H1 (cell line): Measurements from ENCODE around the gene CNGA2. TPM values are rescaled to one million over a fixed set of nuclear protein-coding genes. Genes with fewer than 3 reads are reported as not detected.

ENCODE experiments used
- CTCF ChIA-PET: fragments of 300-600 bp; sonication (Branson Sonifier 250); formaldehyde crosslinking; loops from one replicate; lab custom pipeline; 2021; ENCODE audit not compliant: partially characterized antibody; lab: Charles Lee
- POLR2A ChIA-PET: fragments of 300-600 bp; sonication (Branson Sonifier 250); formaldehyde crosslinking; loops from one replicate; lab custom pipeline; 2021; ENCODE audit warnings: inconsistent platforms; ENCODE audit not compliant: partially characterized antibody; lab: Charles Lee
- DNase-seq, 2 experiments: peaks; one replicate each; pipeline versions ENCODE4 v3.0.0 to v3.0.0-alpha.2; 2010 to 2022; ENCODE audit warnings: low spot score in 2 of 2, low read depth in 1 of 2, mixed read lengths in 1 of 2
- FAIRE-seq: peaks from 2 replicates; lab custom pipeline; 2011; peaks lifted over from hg19 to GRCh38; lab: Jason Lieb, UNC
- H2AFZ ChIP-seq: 2 replicates; pipeline ENCODE4 v1.8.1; 2012; ENCODE audit warnings: low read length, inconsistent platforms
- H2AK5ac ChIP-seq: 2 replicates; pipeline ENCODE4 v1.6.1; 2013; ENCODE audit warnings: low read depth, low read length
- H2BK120ac ChIP-seq: replicated peaks from 2 replicates; pipeline ENCODE3; 2013; ENCODE audit warnings: low read depth, low read length, inconsistent platforms
- H2BK12ac ChIP-seq: 2 replicates; pipeline ENCODE4 v1.6.1; 2013; ENCODE audit warnings: low read depth, low read length
- H2BK15ac ChIP-seq: 2 replicates; pipeline ENCODE4 v1.6.1; 2013; ENCODE audit warnings: low read length
- H2BK20ac ChIP-seq: 2 replicates; pipeline ENCODE4 v1.6.1; 2013; ENCODE audit warnings: low read length
- H2BK5ac ChIP-seq: 2 replicates; pipeline ENCODE4 v1.6.1; 2013; ENCODE audit warnings: low read depth, low read length
- H3K14ac ChIP-seq: 2 replicates; pipeline ENCODE4 v1.6.1; 2013; ENCODE audit warnings: inconsistent platforms; ENCODE audit not compliant: insufficient read length
- H3K18ac ChIP-seq: 2 replicates; pipeline ENCODE4 v1.6.1; 2013; ENCODE audit warnings: low read length; ENCODE audit errors: extremely low read depth
- H3K23ac ChIP-seq: 2 replicates; pipeline ENCODE4 v1.6.1; 2013; ENCODE audit warnings: inconsistent platforms; ENCODE audit not compliant: insufficient read length
- H3K23me2 ChIP-seq: 2 replicates; pipeline ENCODE4 v1.6.1; 2013; ENCODE audit warnings: low read depth, low read length
- H3K27ac ChIP-seq: 2 replicates; pipeline ENCODE4 v1.6.1; 2011; ENCODE audit warnings: low read depth, low read length, inconsistent platforms
- H3K27me3 ChIP-seq, 4 experiments: replicated peaks in 1 of 4; 1 replicate in 1 of 4; 2 replicates in 3 of 4; pipeline versions ENCODE4 v1.6.1 to v1.8.1; 2011 to 2013; ENCODE audit warnings: low read length in 3 of 4, mild to moderate bottlenecking in 3 of 4, inconsistent platforms in 2 of 4, mixed read lengths in 2 of 4, moderate library complexity in 1 of 4; ENCODE audit not compliant: control insufficient read depth in 3 of 4, insufficient read depth in 3 of 4; ENCODE audit errors: extremely low read depth in 1 of 4
- H3K36me3 ChIP-seq, 4 experiments: 2 replicates each; pipeline versions ENCODE4 v1.6.1 to v1.8.1; 2011 to 2013; ENCODE audit warnings: mild to moderate bottlenecking in 4 of 4, low read length in 3 of 4, moderate library complexity in 2 of 4, control low read depth in 1 of 4, inconsistent platforms in 1 of 4; ENCODE audit not compliant: insufficient read depth in 4 of 4, control insufficient read depth in 2 of 4
- H3K4ac ChIP-seq: replicated peaks from 2 replicates; pipeline ENCODE3; 2013; ENCODE audit warnings: low read length, low read depth, mixed read lengths, inconsistent platforms; ENCODE audit not compliant: insufficient read length
- H3K4me1 ChIP-seq, 4 experiments: replicated peaks in 1 of 4; 1 replicate in 1 of 4; 2 replicates in 3 of 4; pipeline versions ENCODE4 v1.6.1 to v1.8.1; 2011 to 2013; ENCODE audit warnings: low read length in 3 of 4, inconsistent platforms in 2 of 4, mixed read lengths in 1 of 4; ENCODE audit not compliant: insufficient read depth in 4 of 4, control insufficient read depth in 3 of 4
- H3K4me2 ChIP-seq, 2 experiments: 2 replicates each; pipeline versions ENCODE4 v1.6.1 to v1.8.1; 2011 to 2013; ENCODE audit warnings: low read depth in 2 of 2, low read length in 2 of 2, control low read depth in 1 of 2, inconsistent platforms in 1 of 2, mild to moderate bottlenecking in 1 of 2; ENCODE audit not compliant: insufficient read depth in 1 of 2
- H3K4me3 ChIP-seq, 4 experiments: fragments of 200-600, 300-600 bp in 1 of 4; sonication (generic), shearing (Covaris generic), sonication (Bioruptor Twin) in 1 of 4; 2 replicates each; pipeline versions ENCODE4 v1.5.1 to v1.8.1; 2011 to 2016; ENCODE audit warnings: low read length in 4 of 4, low read depth in 3 of 4, control low read depth in 2 of 4, inconsistent platforms in 2 of 4, mild to moderate bottlenecking in 2 of 4, mixed read lengths in 1 of 4, moderate library complexity in 1 of 4; ENCODE audit not compliant: insufficient read depth in 2 of 4; ENCODE audit errors: extremely low read depth in 1 of 4
- H3K56ac ChIP-seq: replicated peaks from 2 replicates; pipeline ENCODE3; 2013; ENCODE audit warnings: low read depth, mild to moderate bottlenecking, mixed read lengths, low read length, inconsistent platforms; ENCODE audit not compliant: insufficient read length
- H3K79me1 ChIP-seq: 2 replicates; pipeline ENCODE4 v1.6.1; 2013; ENCODE audit warnings: low read depth, low read length, control low read depth
- H3K79me2 ChIP-seq, 2 experiments: 2 replicates each; pipeline versions ENCODE4 v1.6.1 to v1.8.1; 2012 to 2013; ENCODE audit warnings: low read length in 2 of 2, mild to moderate bottlenecking in 2 of 2, inconsistent platforms in 1 of 2; ENCODE audit not compliant: insufficient read depth in 2 of 2, control insufficient read depth in 1 of 2
- H3K9ac ChIP-seq, 4 experiments: replicated peaks in 1 of 4; 1 replicate in 1 of 4; 2 replicates in 3 of 4; pipeline versions ENCODE4 v1.6.1 to v1.8.1; 2011 to 2013; ENCODE audit warnings: low read depth in 3 of 4, low read length in 3 of 4, control low read depth in 2 of 4, mild to moderate bottlenecking in 2 of 4, moderate library complexity in 2 of 4, inconsistent platforms in 1 of 4; ENCODE audit errors: extremely low read depth in 1 of 4
- H3K9me3 ChIP-seq, 2 experiments: 2 replicates each; pipeline versions ENCODE4 v1.6.1 to v1.8.1; 2012 to 2013; ENCODE audit warnings: mild to moderate bottlenecking in 2 of 2, moderate library complexity in 2 of 2, control low read depth in 1 of 2, inconsistent platforms in 1 of 2, low read depth in 1 of 2, low read length in 1 of 2, mixed read lengths in 1 of 2; ENCODE audit not compliant: insufficient read depth in 2 of 2
- H4K20me1 ChIP-seq, 2 experiments: replicated peaks in 1 of 2; 2 replicates each; pipeline versions ENCODE3 to v1.8.1; 2011 to 2013; ENCODE audit warnings: inconsistent platforms in 2 of 2, low read length in 2 of 2, mild to moderate bottlenecking in 1 of 2; ENCODE audit not compliant: insufficient read depth in 2 of 2, control insufficient read depth in 1 of 2
- H4K5ac ChIP-seq: 2 replicates; pipeline ENCODE4 v1.6.1; 2013; ENCODE audit warnings: low read length, low read depth, mixed read lengths, inconsistent platforms; ENCODE audit not compliant: insufficient read length
- H4K8ac ChIP-seq: 2 replicates; pipeline ENCODE4 v1.8.0; 2013; ENCODE audit warnings: mild to moderate bottlenecking, moderate library complexity, low read length, inconsistent platforms; ENCODE audit not compliant: insufficient read depth; ENCODE audit errors: extremely low read depth
- H4K91ac ChIP-seq: replicated peaks from 2 replicates; pipeline ENCODE3; 2013; ENCODE audit warnings: low read length, mixed read lengths, inconsistent platforms; ENCODE audit not compliant: insufficient read length
- CBX5 ChIP-seq: fragments of 300-800, 300-1000 bp; sonication (generic); IDR thresholded peaks from 2 replicates; pipeline ENCODE4 v1.7.1; 2016; ENCODE audit warnings: antibody characterized with exemption, low read length, low read depth
- CBX8 ChIP-seq: fragments of 300-800, 300-1000 bp; sonication (generic); IDR thresholded peaks from 2 replicates; pipeline ENCODE4 v1.7.1; 2016; ENCODE audit warnings: low read depth, low read length, borderline replicate concordance
- CEBPB ChIP-seq: IDR thresholded peaks from 2 replicates; pipeline ENCODE4 v1.6.1; 2012; ENCODE audit warnings: low read depth, low read length
- CREB1 ChIP-seq: IDR thresholded peaks from 2 replicates; pipeline ENCODE4 v1.6.1; 2012; ENCODE audit warnings: inconsistent platforms
- E2F6 ChIP-seq: IDR thresholded peaks from 2 replicates; pipeline ENCODE4 v1.6.1; 2012; ENCODE audit warnings: inconsistent platforms
- JUND ChIP-seq: IDR thresholded peaks from 2 replicates; pipeline ENCODE4 v1.6.1; 2011; ENCODE audit warnings: mild to moderate bottlenecking, improper control_type of control experiment, low read length
- polyA plus RNA-seq, 7 experiments: library from polyadenylated mRNA; depleted of rRNA in 3 of 7; stranded (reverse) in 5 of 7; unstranded in 2 of 7; fragments of >200 nt in 5 of 7; fragments of 200-250 nt in 2 of 7; gene quantifications; 1 replicate in 5 of 7; 2 replicates in 1 of 7; 4 replicates in 1 of 7; pipeline versions ENCODE4 v1.2.1 to v1.2.3, GENCODE V29; 2011 to 2013; ENCODE audit warnings: missing spikeins in 2 of 7, mixed read lengths in 2 of 7
- total RNA-seq: library from RNA; stranded (reverse); fragmentation: NEBNext Ultra II Directional; extraction: Animal tissue kit (Norgen Biotek cat#: 25700); gene quantifications from 2 replicates; pipeline ENCODE4 v1.2.1, GENCODE V29; 2021

The CNGA2 gene
- total and polyA plus RNA-seq, 2 of the 8 experiments (the other 6 are each of a cell fraction or from before 2014, with no cell fraction given), result not detected

DNA sequence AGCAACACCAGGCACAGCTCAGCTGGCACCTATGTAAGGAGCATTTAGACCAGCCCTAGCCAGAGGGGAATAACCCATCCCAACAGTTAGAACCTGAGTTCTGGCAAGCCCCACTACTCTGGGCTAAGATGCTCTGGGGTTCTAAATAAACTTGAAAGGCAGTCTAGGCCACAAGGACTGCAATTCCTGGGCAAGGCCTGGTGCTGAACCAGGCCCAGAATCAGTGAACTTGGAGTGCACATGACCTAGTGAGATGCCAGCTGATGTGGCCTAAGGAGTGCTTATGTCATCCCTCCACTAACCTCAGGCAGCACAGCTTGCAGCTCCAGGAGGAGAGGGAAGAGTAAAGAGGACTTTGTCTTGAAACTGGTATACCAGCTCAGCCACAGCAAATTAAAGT is 46.9 kb upstream of the CNGA2 start:
- Histone ChIP-seq H3K14ac (no peak overlapping the region), H4K8ac (no peak overlapping the region), H4K5ac (no peak overlapping the region), H3K23me2 (no peaks in the 10 kb centered on the region), H3K27ac (no peak overlapping the region), H3K56ac (no peak overlapping the region), H2BK20ac (no peak overlapping the region), H2BK12ac (no peak overlapping the region), H3K4me2 (no peak overlapping the region), H3K36me3 (no peaks in the 10 kb centered on the region), H3K23ac (no peak overlapping the region), H2AFZ (no peak overlapping the region), H3K9me3 (no peaks in the 10 kb centered on the region), H4K20me1 (no peaks in the 10 kb centered on the region), H2BK5ac (no peak overlapping the region), H2BK15ac (no peak overlapping the region), H4K91ac (no peak overlapping the region), H3K9ac (no peak overlapping the region), H2AK5ac (no peak overlapping the region), H3K79me1 (no peaks in the 10 kb centered on the region), H3K4ac (no peak overlapping the region), H3K18ac (no peak overlapping the region), H3K4me3 (no peak overlapping the region), H2BK120ac (no peak overlapping the region), H3K79me2 (no peaks in the 10 kb centered on the region), H3K27me3 (no peaks in the 10 kb centered on the region), H3K4me1 (no peaks in the 10 kb centered on the region)
- DNase-seq, result no peak
- ChIA-PET POLR2A (no interaction called here), CTCF (interaction anchor here (0.6 kb wide), 1 partner anchor 916 kb away, joined by 3 read pairs; no protein-coding TSS in a partner anchor)
- TF ChIP-seq JUND (no peak), CREB1 (no peak), CBX5 (no peak), E2F6 (no peak), CBX8 (no peak), CEBPB (no peak)
- no peak for FAIRE-seq
